HCT116 (cell line): ENCODE measurements around the gene CDH23. TPM values are rescaled to one million over a fixed set of nuclear protein-coding genes. Genes with fewer than 3 reads are reported as not detected.

Experiments
- ATAC-seq: fragments of 200-7000 bp; cut with Tn5 transposase; 2 replicates; pipeline ENCODE4 v1.9.1; 2020; ENCODE audit warnings: mild to moderate bottlenecking, moderate library complexity
- BruUV-seq: library from RNA; stranded (reverse); fragments of 400-500 nt; replicated peaks from 2 replicates; lab custom pipeline; 2021; lab: Mats Ljungman, UMichigan
- CTCF ChIA-PET: fragments of 300-600 bp; sonication (Branson Sonifier 250); formaldehyde crosslinking; loops from one replicate; lab custom pipeline; 2021; ENCODE audit warnings: antibody characterized with exemption; lab: Charles Lee
- POLR2A ChIA-PET: fragments of 300-600, 350-600 bp; sonication (Branson Sonifier 250); formaldehyde crosslinking; loops from one replicate; lab custom pipeline; 2021; ENCODE audit warnings: antibody characterized with exemption; lab: Charles Lee
- RAD21 ChIA-PET, 2 experiments: fragments of 300-600 bp; sonication (Branson Sonifier 250); formaldehyde crosslinking; loops; one replicate each; lab custom pipeline; 2023; ENCODE audit warnings: low total read pairs in 2 of 2; ENCODE audit not compliant: uncharacterized antibody in 2 of 2, unreplicated experiment in 2 of 2, low non-redundant PET in 1 of 2; lab: Charles Lee
- DNase-seq: peaks from one replicate; pipeline ENCODE4 v3.0.0-alpha.2; 2010; ENCODE audit warnings: low read depth, low spot score
- H2AFZ ChIP-seq: fragments of 200-600 bp; shearing (Covaris generic), sonication (generic); 2 replicates; pipeline ENCODE4 v1.6.1; 2017; ENCODE audit warnings: low read depth, mixed run types, mixed read lengths, antibody characterized with exemption, low read length; ENCODE audit not compliant: poor library complexity, severe bottlenecking
- H3K27ac ChIP-seq: 2 replicates; pipeline ENCODE4 v1.5.1; 2012; ENCODE audit warnings: low read depth, low read length
- H3K27me3 ChIP-seq: fragments of 200-600 bp; sonication (generic); 2 replicates; pipeline ENCODE4 v1.6.1; 2016; ENCODE audit warnings: mixed run types, low read length, mixed read lengths; ENCODE audit not compliant: insufficient read depth
- H3K36me3 ChIP-seq, 2 experiments: fragments of 200-500 bp in 1 of 2; fragments of 200-600 bp in 1 of 2; sonication (Bioruptor generic) in 1 of 2; sonication (generic) in 1 of 2; 2 replicates each; pipeline versions ENCODE4 v1.5.1 to v1.6.1; 2014 to 2016; ENCODE audit warnings: low read length in 2 of 2, inconsistent platforms in 1 of 2, mixed read lengths in 1 of 2, mixed run types in 1 of 2; ENCODE audit not compliant: insufficient read depth in 2 of 2, control insufficient read depth in 1 of 2
- H3K4me1 ChIP-seq, 2 experiments: fragments of 200-600 bp in 1 of 2; sonication (generic) in 1 of 2; 2 replicates each; pipeline versions ENCODE4 v1.5.1 to v1.6.1; 2012 to 2017; ENCODE audit warnings: low read length in 2 of 2, inconsistent platforms in 1 of 2, mild to moderate bottlenecking in 1 of 2, mixed read lengths in 1 of 2, mixed run types in 1 of 2, moderate library complexity in 1 of 2; ENCODE audit not compliant: insufficient read depth in 2 of 2, control insufficient read depth in 1 of 2
- H3K4me2 ChIP-seq: fragments of 200-600 bp; sonication (generic); 2 replicates; pipeline ENCODE4 v1.6.1; 2017; ENCODE audit warnings: mixed run types, low read length, mixed read lengths
- H3K4me3 ChIP-seq, 2 experiments: fragments of 200-600 bp in 1 of 2; sonication (generic) in 1 of 2; replicated peaks in 1 of 2; 2 replicates each; pipeline ENCODE4 v1.5.1; 2011 to 2016; ENCODE audit warnings: low read length in 2 of 2, control low read depth in 1 of 2, low read depth in 1 of 2, mild to moderate bottlenecking in 1 of 2, mixed read lengths in 1 of 2, mixed run types in 1 of 2
- H3K79me2 ChIP-seq: fragments of 200-600 bp; sonication (generic); 2 replicates; pipeline ENCODE4 v1.6.1; 2017; ENCODE audit warnings: mild to moderate bottlenecking, mixed run types, low read length, moderate library complexity, mixed read lengths; ENCODE audit not compliant: insufficient read depth
- H3K9ac ChIP-seq: fragments of 200-600 bp; sonication (generic); 2 replicates; pipeline ENCODE4 v1.6.1; 2016; ENCODE audit warnings: low read length, mixed read lengths
- H3K9me2 ChIP-seq: fragments of 200-600 bp; sonication (generic), shearing (Covaris generic); 2 replicates; pipeline ENCODE4 v1.6.1; 2017; ENCODE audit warnings: mixed run types, mild to moderate bottlenecking, moderate library complexity; ENCODE audit not compliant: insufficient read depth
- H3K9me3 ChIP-seq, 2 experiments: fragments of 200-500 bp in 1 of 2; fragments of 200-600 bp in 1 of 2; sonication (Bioruptor generic) in 1 of 2; sonication (generic) in 1 of 2; 2 replicates each; pipeline ENCODE4 v1.6.1; 2014 to 2017; ENCODE audit warnings: low read length in 2 of 2, mixed read lengths in 2 of 2, inconsistent platforms in 1 of 2, low read depth in 1 of 2, mild to moderate bottlenecking in 1 of 2, mixed run types in 1 of 2, moderate library complexity in 1 of 2; ENCODE audit not compliant: control insufficient read depth in 1 of 2, insufficient read depth in 1 of 2
- H4K20me1 ChIP-seq: fragments of 200-600 bp; sonication (generic), shearing (Covaris generic); 2 replicates; pipeline ENCODE4 v1.6.1; 2017; ENCODE audit warnings: mixed run types, mild to moderate bottlenecking, moderate library complexity; ENCODE audit not compliant: insufficient read depth
- CBX3 ChIP-seq: IDR thresholded peaks from 2 replicates; pipeline ENCODE4 v1.6.1; 2012; ENCODE audit warnings: low read depth
- CTCF ChIP-seq, 3 experiments: fragments of 200-600 bp in 1 of 3; sonication (generic) in 1 of 3; IDR thresholded peaks in 2 of 3; conservative IDR thresholded peaks in 1 of 3; 2 replicates each; pipeline ENCODE4 v1.5.1; 2012 to 2017; ENCODE audit warnings: low read depth in 2 of 3, low read length in 2 of 3, antibody characterized with exemption in 1 of 3, borderline replicate concordance in 1 of 3, control low read depth in 1 of 3, mild to moderate bottlenecking in 1 of 3, mixed read lengths in 1 of 3, mixed run types in 1 of 3, moderate library complexity in 1 of 3; ENCODE audit not compliant: insufficient read depth in 1 of 3
- EGR1 ChIP-seq: IDR thresholded peaks from 2 replicates; pipeline ENCODE4 v1.6.1; 2012; ENCODE audit warnings: low read depth
- ELF1 ChIP-seq: IDR thresholded peaks from 2 replicates; pipeline ENCODE4 v1.6.1; 2012; ENCODE audit warnings: low read depth, borderline replicate concordance
- MAX ChIP-seq: IDR thresholded peaks from 2 replicates; pipeline ENCODE4 v1.6.1; 2012
- SP1 ChIP-seq: IDR thresholded peaks from 2 replicates; pipeline ENCODE4 v1.6.1; 2012; ENCODE audit warnings: low read depth
- SRF ChIP-seq: IDR thresholded peaks from 2 replicates; pipeline ENCODE4 v1.6.1; 2012; ENCODE audit warnings: low read depth
- ZBTB33 ChIP-seq: IDR thresholded peaks from 2 replicates; pipeline ENCODE4 v1.6.1; 2011; ENCODE audit warnings: mild to moderate bottlenecking, low read length, moderate library complexity; ENCODE audit not compliant: insufficient replicate concordance; ENCODE audit errors: extremely low read depth
- intact Hi-C: fragments of 100-400 bp; cut with micrococcal nuclease; formaldehyde crosslinking; loops from 2 replicates; pipeline ENCODE4 v1.10.0; 2022
- total RNA-seq: library from RNA; stranded (reverse); gene quantifications from one replicate; pipeline ENCODE4 v1.2.1, GENCODE V29; 2021; ENCODE audit not compliant: unreplicated experiment

The CDH23 gene
- total RNA-seq, 1 experiment from 2014 or later: not detected

- Histone ChIP-seq H3K4me1 (no peaks in the 10 kb centered on the region), H3K4me2 (no peak overlapping the region), H3K36me3 (no peaks in the 10 kb centered on the region), H3K9me3 (no peaks in the 10 kb centered on the region), H3K9me2 (no peaks in the 10 kb centered on the region), H3K27me3 (no peaks in the 10 kb centered on the region), H3K27ac (no peak overlapping the region), H2AFZ (no peak overlapping the region)
- no TSS peak for BruUV-seq
- ChIA-PET POLR2A (no interaction called here), CTCF (no interaction called here)
- ATAC-seq: no peak
- TF ChIP-seq SP1: no peak
- no peak for TF ChIP-seq CBX3
- no peak for TF ChIP-seq MAX
- no peak for TF ChIP-seq ELF1
- no peak for TF ChIP-seq ZBTB33
- TF ChIP-seq CTCF (IDR thresholded peaks at IDR 0.05 in 2 of 3, conservative IDR thresholded peaks at IDR 0.05 in 1 of 3; ENCODE audit: borderline replicate concordance in 1 of 3, insufficient read depth in 1 of 3, low read depth in 2 of 3, low read length in 2 of 3): no peak
- no peak for TF ChIP-seq SRF
- TF ChIP-seq EGR1: no peak
- TF ChIP-seq, all 23 proteins: peak for 0
- Histone ChIP-seq H3K4me3 (no peak overlapping the region), H4K20me1 (no peaks in the 10 kb centered on the region), H3K79me2 (no peaks in the 10 kb centered on the region), H3K9ac (no peak overlapping the region)
- no peak for DNase-seq
- intact Hi-C loops: no loop called here
- RAD21 ChIA-PET: no interaction called here
These were observed 74.3 kb downstream of the CDH23 start for GRCh38 chr10:71471006-71471405.
